DND-41 (cell line): ENCODE results near the gene KIAA1755.
A peak's percentile ranks its signal among the peaks of the same experiment; 100 is the strongest.

ENCODE experiments used
- ATAC-seq: fragments of 200-7000 bp; cut with Tn5 transposase; 3 replicates; pipeline ENCODE4 v1.9.1; 2021; ENCODE audit warnings: low read depth; ENCODE audit not compliant: insufficient read depth
- DNase-seq: peaks from one replicate; pipeline ENCODE4 v3.0.0-alpha.2; 2020
- H2AFZ ChIP-seq: 2 replicates; pipeline ENCODE4 v1.6.0; 2012; ENCODE audit warnings: low read depth, low read length
- H3K27ac ChIP-seq: 2 replicates; pipeline ENCODE4 v1.5.1; 2012; ENCODE audit warnings: low read length, inconsistent platforms
- H3K27me3 ChIP-seq: fragments of 200-600 bp; sonication (generic); 2 replicates; pipeline ENCODE4 v1.6.0; 2012; ENCODE audit warnings: low read length, mild to moderate bottlenecking, inconsistent platforms; ENCODE audit not compliant: insufficient read depth, poor library complexity
- H3K36me3 ChIP-seq: 2 replicates; pipeline ENCODE4 v1.5.1; 2012; ENCODE audit warnings: low read length, inconsistent platforms; ENCODE audit not compliant: insufficient read depth
- H3K4me1 ChIP-seq: 2 replicates; pipeline ENCODE4 v1.5.1; 2012; ENCODE audit warnings: mild to moderate bottlenecking, low read length; ENCODE audit not compliant: insufficient read depth
- H3K4me2 ChIP-seq: 2 replicates; pipeline ENCODE4 v1.6.0; 2012; ENCODE audit warnings: mild to moderate bottlenecking, moderate library complexity, low read length, inconsistent platforms; ENCODE audit not compliant: insufficient read depth
- H3K4me3 ChIP-seq, 2 experiments: fragments of 200-600 bp in 1 of 2; shearing (Covaris generic) in 1 of 2; 2 replicates each; pipeline ENCODE4 v1.5.1; 2012 to 2016; ENCODE audit warnings: inconsistent platforms in 2 of 2, low read length in 2 of 2, mild to moderate bottlenecking in 2 of 2, low read depth in 1 of 2, moderate library complexity in 1 of 2
- H3K79me2 ChIP-seq: 2 replicates; pipeline ENCODE4 v1.6.0; 2012; ENCODE audit warnings: low read length, inconsistent platforms; ENCODE audit not compliant: insufficient read depth
- H3K9ac ChIP-seq: 2 replicates; pipeline ENCODE4 v1.6.0; 2012; ENCODE audit warnings: low read depth, mild to moderate bottlenecking, inconsistent platforms, low read length, moderate library complexity
- H3K9me3 ChIP-seq: 2 replicates; pipeline ENCODE4 v1.5.1; 2012; ENCODE audit warnings: low read length, moderate library complexity, mild to moderate bottlenecking, inconsistent platforms; ENCODE audit not compliant: insufficient read depth, severe bottlenecking
- H4K20me1 ChIP-seq: 2 replicates; pipeline ENCODE4 v1.6.0; 2012; ENCODE audit warnings: low read length; ENCODE audit not compliant: insufficient read depth
- EZH2 ChIP-seq: IDR thresholded peaks from 3 replicates; pipeline ENCODE4 v1.6.1; 2012; ENCODE audit warnings: borderline replicate concordance, low read depth, mild to moderate bottlenecking, moderate library complexity, low read length, inconsistent platforms; ENCODE audit not compliant: severe bottlenecking
- TF ChIP-seq, protein P1 (sequence below): IDR thresholded peaks from 2 replicates; pipeline ENCODE4 v1.5.1; 2012; ENCODE audit warnings: borderline replicate concordance, low read length, moderate library complexity, mild to moderate bottlenecking; ENCODE audit not compliant: poor library complexity, severe bottlenecking; ENCODE audit errors: extremely low read depth

KIAA1755 gene

DNA sequence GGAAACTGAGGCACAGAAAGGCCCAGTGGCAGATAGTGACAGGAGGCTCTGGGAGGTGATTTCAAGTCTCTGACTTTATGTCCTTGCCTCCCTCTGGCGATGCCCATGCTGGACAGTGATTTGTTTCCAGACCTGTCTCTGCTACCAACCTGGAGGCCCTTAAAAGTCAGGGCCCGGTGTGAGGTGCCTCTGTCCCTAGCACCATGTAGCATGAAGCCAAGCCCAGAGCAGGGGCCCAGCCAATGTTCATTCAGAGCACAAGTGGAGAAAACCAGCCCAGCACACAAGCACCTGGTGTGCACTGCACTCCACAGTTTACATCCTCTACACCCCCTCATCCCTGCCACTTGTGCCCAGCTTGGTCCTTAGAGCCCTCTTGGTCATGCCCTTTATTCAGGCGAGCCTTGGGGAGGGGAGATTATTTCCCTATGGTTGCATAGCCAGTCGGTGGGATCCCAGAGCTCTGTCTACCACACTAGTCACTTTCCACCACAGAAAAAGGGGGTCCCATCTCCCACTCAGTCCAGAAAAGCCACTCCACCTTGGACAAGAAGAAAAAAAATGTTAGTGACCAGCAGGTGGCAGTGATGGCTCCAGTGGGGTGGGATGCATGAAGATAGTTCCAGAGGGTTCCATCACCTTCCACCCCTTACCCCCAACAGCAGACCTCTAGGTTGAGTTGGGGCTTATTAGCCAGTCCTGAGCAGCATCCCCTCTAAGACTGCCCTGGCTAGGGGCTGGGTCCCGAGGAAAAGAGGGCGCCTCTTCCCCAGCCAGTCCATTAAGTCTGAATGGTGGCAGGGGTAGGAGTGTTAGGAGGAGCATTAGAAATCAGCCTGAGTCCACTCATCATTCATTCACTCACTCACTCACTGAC lies 30.9 kb downstream of the KIAA1755 start:
- ATAC-seq = no peak

DNA sequence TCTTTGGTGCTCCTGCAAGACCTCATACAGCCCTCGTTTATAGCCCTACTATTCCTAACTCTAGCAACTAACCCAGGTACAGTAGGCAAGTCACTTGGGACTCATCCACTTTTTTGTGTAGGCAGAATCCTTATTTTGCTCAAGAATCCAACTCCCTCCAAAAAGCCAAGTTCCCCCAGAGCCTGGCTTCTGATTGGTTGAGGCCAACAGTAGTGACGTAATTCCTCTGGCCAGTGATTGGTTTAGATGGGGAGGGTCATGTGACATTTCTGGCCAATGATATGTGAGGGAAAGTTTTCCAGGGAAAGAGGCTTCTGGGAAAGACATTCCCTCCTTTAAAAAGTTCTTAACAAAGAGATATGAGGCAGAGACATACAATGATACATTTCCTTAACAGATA lies 32.1 kb downstream of the KIAA1755 start:
- Histone ChIP-seq H3K36me3 (no peaks in the 10 kb centered on the region), H2AFZ (no peak overlapping the region)
- DNase-seq = no peak

More for the DNA sequence above, 30.9 kb downstream of the KIAA1755 start:
- Histone ChIP-seq H3K79me2 (no peaks in the 10 kb centered on the region), H3K9ac (no peak overlapping the region), H3K36me3 (no peaks in the 10 kb centered on the region), H3K4me1 (no peaks in the 10 kb centered on the region), H3K27ac (no peak overlapping the region), H3K9me3 (no peaks in the 10 kb centered on the region), H3K4me3 (no peak overlapping the region), H2AFZ (no peak overlapping the region), H3K4me2 (no peak overlapping the region), H3K27me3 (peaks cover 5% of the 10 kb centered on the region), H4K20me1 (no peaks in the 10 kb centered on the region)
- TF ChIP-seq EZH2 = no peak
- TF ChIP-seq, protein P1, sequence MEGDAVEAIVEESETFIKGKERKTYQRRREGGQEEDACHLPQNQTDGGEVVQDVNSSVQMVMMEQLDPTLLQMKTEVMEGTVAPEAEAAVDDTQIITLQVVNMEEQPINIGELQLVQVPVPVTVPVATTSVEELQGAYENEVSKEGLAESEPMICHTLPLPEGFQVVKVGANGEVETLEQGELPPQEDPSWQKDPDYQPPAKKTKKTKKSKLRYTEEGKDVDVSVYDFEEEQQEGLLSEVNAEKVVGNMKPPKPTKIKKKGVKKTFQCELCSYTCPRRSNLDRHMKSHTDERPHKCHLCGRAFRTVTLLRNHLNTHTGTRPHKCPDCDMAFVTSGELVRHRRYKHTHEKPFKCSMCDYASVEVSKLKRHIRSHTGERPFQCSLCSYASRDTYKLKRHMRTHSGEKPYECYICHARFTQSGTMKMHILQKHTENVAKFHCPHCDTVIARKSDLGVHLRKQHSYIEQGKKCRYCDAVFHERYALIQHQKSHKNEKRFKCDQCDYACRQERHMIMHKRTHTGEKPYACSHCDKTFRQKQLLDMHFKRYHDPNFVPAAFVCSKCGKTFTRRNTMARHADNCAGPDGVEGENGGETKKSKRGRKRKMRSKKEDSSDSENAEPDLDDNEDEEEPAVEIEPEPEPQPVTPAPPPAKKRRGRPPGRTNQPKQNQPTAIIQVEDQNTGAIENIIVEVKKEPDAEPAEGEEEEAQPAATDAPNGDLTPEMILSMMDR = peak; percentile 53
- no peak for DNase-seq

DNA sequence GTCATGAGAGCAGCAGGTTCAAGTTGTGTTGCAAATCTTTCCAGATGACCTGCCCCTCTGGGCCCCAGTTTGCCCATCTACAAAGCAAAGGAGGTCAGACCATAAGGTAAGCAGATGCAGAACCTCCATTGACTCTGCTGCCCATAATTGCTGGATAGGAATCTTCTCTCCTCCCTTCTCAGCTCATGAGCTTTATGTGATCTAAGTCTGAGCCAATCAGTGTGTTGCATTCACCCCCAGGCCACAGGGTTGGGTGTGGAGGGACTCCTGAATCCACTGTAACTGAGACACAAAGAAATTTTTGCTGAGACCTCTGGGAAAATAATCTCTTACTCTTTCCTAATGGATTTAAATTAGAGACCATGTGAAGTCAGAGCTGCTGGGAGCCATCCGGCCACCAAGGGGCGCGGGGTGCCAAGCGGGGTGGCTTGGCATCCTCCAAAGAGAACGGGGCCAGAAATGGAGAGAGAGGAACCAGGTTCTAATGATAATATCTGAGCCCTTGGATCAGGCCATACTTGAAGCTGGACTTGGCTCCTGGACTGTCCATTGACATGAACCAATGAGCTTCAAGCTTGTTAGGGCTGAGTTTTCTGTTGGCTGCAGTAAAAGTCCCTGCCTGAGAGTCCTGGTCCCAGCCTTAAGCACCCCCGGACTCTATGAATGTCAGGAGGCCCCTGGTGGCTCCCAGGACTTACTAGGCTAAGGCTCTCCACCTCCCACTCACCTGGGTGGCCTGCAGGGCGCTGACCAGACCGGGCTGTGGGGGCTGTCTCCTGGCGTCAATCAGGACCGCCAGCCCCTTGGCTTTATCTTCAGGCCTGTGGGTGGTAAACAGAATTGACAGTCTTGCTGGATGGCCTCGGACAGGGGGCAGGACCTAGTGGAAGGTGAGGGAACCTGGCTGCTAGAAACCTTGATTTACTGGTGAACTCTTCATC lies 32.8 kb downstream of the KIAA1755 start:
- no peaks in the 10 kb centered on the region for H3K79me2 ChIP-seq
- H3K27me3 ChIP-seq = peaks cover 5% of the 10 kb centered on the region
- H3K4me3 ChIP-seq = no peak overlapping the region
- no peaks in the 10 kb centered on the region for H3K9me3 ChIP-seq
- TF ChIP-seq, protein P1 = no peak
- no peak for TF ChIP-seq EZH2
- H3K4me1 ChIP-seq = no peaks in the 10 kb centered on the region
- H4K20me1 ChIP-seq = 0 out of 2 replicates have a peak, but pooled peaks cover 6% of the 10 kb centered on the region
- H3K27ac ChIP-seq = no peak overlapping the region
- no peak overlapping the region for H3K9ac ChIP-seq
- no peak overlapping the region for H2AFZ ChIP-seq
- DNase-seq = no peak
- H3K4me2 ChIP-seq = no peak overlapping the region
- no peak for ATAC-seq
- H3K36me3 ChIP-seq = no peaks in the 10 kb centered on the region

More for the DNA sequence above, 32.1 kb downstream of the KIAA1755 start:
- 0 out of 2 replicates have a peak, but pooled peaks cover 5% of the 10 kb centered on the region for H4K20me1 ChIP-seq
- no peak overlapping the region for H3K9ac ChIP-seq
- no peak overlapping the region for H3K4me2 ChIP-seq
- no peak overlapping the region for H3K27ac ChIP-seq
- ATAC-seq = no peak
- no peak for TF ChIP-seq EZH2
- TF ChIP-seq, protein P1 = no peak
- no peak overlapping the region for H3K4me3 ChIP-seq
- H3K27me3 ChIP-seq = peaks cover 5% of the 10 kb centered on the region
- no peaks in the 10 kb centered on the region for H3K79me2 ChIP-seq
- H3K9me3 ChIP-seq = no peaks in the 10 kb centered on the region
- H3K4me1 ChIP-seq = no peaks in the 10 kb centered on the region
